8988T (cell line): ENCODE data around the gene SLC6A3.
"Not testable (repeated sequence)": the region's sequence is repeated elsewhere in the genome, so short reads cannot be mapped to it uniquely, and the experiment has no call there.

Experiments used
- DNase-seq: peaks from one replicate; pipeline ENCODE4 v3.0.0; 2011

The SLC6A3 gene

GRCh38 chr5:1366514-1366913, 78.7 kb downstream of the SLC6A3 start:
- no peak for DNase-seq

DNA sequence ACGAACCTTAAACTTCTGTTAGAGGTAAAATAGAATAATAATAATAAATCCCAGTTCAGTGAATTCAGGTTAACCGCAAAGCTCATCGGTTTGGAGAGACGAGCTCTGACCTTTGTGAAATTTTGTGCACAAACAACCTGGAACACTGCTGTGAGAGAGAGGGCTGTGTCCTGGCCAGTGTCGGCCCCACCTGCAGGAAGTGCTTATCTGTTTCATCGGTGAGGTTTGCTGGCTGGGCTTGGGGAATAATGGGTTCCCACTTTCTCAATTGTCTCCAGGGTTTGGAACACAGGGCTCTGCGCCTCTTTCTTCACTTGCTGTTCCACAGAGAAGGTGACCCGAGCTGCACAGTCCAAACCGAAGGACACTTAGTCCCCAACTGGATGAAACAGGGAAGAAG, 81.0 kb downstream of the SLC6A3 start:
- DNase-seq, result no peak

DNA sequence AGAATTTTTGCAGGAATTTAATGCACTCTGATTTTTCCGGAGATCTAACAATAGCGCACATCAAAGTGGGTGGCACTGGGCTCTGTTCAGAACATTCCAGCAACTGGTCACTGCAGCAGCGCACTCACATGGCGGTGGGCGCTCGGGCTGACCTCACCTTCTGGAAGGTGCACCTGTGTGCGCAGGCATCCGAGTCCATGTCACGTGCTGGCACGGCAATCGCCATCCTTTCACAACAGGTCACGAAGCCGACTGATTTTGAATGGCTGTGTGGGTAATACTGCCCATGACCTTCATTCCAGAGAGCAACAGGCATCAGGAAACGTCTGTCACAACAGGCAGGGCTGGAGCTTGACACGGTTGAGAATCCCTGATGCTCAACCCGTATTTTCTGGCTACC, 81.7 kb downstream of the SLC6A3 start:
- no peak for DNase-seq

- no peak for DNase-seq
Observed at GRCh38 chr5:1363160-1363559, 82.1 kb downstream of the SLC6A3 start.

GRCh38 chr5:1362242-1363015, 82.8 kb downstream of the SLC6A3 start:
- DNase-seq, result no peak

DNA sequence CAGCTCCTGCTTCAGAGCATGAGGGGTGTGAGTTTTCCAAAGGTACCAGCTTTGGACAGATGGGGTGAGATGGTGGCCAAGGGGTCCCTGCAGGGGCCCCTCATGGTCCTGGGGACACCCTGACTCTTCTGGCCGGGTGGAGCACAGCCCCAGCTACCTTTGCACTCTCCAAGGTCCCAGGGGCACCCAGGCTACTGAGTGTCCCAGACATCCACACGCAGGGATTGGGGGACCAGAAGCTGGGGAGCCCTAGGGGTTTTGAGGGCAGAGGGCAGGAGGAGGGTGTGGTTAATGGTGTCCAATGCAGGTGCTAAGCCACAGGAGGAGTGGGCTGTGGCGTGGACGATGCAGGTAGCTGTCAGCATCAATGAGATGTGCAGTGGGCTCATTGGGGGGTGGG, 84.4 kb downstream of the SLC6A3 start:
- DNase-seq, result no peak

- DNase-seq, result not testable (repeated sequence)
Observed at GRCh38 chr5:1360367-1360766, 84.9 kb downstream of the SLC6A3 start.

GRCh38 chr5:1359713-1360112, 85.5 kb downstream of the SLC6A3 start:
- no peak for DNase-seq

DNA sequence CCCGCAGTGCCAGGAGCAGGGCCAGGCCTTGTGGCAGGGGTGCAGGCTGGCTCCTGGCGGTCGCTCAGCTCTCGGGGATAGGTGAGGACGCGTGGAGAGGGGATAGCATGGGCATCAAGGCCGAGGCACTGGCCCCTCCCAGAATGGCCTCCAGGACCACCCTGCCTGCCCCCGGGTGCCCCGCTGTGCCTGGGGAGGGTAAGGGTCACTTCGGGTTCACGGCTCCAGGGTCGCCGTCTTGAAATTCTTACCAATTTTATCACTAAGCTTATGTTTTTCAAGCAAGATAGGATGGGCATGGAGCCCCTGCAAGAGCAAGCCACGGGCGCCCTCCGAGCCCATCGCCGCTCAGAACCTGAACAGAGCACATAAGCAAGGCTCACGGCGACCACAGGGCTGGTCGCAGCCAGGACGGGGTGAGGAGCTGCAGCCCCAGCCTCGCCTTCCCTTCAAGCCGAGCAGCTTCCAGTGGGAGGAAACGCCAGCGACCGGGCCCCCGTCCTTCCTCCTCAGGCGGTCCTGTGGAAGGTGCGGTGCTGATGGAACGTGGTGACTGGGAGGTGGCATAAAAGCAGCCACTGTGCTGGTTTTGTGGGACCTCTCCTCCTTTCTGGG, 86.1 kb downstream of the SLC6A3 start:
- DNase-seq, result no peak

DNA sequence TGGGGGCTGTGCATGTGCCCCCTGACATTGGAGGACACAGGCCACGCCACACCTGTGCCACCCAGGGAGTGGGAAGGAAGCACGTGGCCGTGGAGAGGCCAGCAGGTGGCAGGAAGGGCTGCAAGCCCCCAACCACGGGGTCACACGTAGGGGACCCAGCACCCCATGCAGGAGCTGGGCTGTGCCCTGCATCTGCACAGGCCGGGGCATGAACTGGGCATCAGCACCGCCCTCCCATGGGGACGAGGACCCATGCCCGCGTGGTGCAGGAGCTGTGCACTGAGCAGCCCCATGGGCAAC, 86.6 kb downstream of the SLC6A3 start:
- no peak for DNase-seq

GRCh38 chr5:1357946-1358725, 87.1 kb downstream of the SLC6A3 start:
- no peak for DNase-seq

DNA sequence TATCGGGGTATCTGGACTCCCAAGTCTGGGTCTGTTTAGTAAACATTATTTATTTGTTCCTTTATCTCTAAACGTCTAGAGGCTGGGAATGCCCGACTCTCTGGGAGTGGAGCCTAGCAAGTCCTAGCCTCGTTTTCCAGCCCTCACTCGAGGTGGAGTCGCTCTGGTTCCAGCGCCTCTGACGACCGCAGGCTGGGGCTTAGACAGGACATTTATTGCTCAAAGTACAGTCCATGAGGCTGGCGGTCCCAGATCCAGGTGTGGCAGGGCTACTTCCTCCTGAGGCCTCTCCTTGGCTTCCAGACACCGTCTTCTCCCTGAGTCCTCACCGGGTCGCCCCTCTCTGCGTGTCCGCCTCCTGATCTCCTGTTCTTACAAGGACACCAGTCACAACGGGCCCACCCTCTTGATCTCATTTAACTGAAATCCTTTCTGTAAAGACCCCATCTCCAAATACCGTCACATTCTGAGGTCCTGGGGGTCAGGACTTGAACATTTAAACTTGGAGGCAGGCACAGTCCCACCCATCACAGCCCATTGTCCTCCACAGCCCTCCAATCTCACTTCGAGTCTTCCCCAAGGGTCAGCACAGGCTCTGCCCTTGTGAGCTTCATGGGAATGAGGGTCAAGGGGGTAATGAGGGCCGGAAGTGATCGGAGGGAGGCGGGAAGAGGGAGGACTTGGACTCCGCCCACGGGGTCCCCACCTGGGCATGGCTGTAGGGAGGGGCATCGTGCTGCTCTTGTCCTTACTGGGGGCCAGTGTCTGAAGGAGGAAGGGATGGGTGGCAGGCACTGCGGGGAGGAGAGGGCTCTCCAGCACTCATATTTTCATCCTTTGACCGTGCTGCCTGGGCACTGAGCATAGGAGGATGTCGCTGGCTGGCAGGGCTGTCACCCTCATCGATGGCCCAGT, 88.1 kb downstream of the SLC6A3 start:
- no peak for DNase-seq

DNA sequence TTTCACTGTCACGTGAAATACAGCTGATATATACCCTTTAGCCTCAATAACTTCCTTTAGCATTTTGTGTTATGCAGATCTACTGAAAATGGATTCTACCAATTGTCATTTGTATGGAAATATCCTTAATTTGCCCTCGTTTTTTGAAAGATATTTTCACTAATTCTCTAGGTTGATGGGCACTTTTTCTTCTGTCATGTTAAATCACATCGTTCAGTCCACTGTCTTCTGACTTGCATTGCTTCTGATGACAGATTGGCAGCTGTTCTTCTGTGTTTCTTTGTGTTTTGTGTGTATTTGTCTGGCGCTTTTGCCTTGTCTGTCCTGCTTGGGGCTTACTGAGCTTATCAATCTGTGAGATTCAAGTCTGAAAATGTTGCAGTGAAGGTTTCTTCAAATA, 90.7 kb downstream of the SLC6A3 start:
- DNase-seq, result no peak

DNA sequence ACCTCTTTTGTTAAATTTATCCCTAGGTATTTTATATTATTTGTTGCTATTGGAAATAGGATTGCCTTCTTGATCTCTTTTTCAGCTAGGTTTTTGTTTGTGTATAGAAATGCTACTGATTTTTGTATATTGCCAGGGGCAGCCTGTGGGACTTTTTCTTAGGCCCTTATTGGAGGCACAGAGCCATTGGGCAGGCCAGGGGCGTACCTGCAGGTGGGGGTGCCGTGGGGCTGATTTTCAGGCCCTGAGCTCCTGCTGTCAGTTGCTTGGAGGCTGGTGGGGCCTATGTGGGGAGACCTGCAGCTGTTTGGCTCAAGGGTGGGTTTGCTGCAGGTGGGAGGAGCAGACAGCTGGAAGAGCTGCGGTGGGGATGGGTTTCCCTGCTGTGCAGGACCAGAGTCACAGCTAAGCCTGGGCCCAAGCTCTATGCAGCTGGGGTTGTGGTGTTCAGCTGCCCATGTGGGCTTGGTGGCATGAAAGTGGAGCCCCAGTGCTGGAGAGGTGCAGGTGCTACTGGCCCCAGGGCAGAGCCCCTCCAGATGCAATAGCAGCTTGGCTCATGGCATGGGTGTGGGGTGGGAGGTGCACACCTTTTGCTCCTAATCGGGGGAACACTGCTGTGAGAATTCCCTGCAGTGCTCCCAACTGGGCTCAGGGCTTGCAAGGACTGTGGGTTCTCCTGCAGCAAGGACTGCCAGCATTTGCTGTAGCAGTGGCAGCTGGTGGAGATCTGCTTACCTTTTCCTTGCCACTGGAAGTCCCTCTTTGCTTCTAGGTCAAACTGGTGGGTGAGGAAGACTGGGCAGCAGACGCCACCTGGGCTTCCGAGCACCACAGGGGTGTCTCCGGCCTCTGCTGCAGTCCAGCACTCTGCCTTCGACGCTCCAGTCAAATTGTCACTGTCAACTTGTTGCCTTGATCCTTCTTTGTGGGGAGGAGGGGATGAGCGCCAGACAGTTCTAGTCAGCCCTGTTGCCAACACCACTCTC, 92.7 kb downstream of the SLC6A3 start:
- no peak for DNase-seq

- DNase-seq, result no peak
Observed at GRCh38 chr5:1351156-1351555, 94.1 kb downstream of the SLC6A3 start.

DNA sequence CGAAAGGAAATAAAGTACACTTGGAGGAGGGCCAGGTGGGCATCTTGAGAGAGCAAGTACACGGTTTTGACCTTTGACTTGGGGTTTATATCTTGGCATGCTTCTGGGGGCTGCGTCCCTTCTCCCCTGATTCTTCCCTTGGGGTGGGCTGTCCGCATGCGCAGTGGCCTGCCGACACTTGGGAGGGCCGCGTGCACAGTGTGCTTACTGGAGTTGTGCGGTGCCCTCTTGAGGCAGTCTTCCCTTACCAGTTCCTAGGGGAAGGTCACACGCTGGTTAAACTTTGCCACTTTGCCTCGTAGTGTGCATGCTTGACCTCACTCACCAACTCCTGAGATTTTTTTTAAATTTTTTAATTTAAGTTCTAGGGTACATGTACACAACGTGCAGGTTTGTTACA, 96.0 kb downstream of the SLC6A3 start:
- no peak for DNase-seq

GRCh38 chr5:1348986-1349245, 96.3 kb downstream of the SLC6A3 start:
- peak; percentile 83 for DNase-seq

DNA sequence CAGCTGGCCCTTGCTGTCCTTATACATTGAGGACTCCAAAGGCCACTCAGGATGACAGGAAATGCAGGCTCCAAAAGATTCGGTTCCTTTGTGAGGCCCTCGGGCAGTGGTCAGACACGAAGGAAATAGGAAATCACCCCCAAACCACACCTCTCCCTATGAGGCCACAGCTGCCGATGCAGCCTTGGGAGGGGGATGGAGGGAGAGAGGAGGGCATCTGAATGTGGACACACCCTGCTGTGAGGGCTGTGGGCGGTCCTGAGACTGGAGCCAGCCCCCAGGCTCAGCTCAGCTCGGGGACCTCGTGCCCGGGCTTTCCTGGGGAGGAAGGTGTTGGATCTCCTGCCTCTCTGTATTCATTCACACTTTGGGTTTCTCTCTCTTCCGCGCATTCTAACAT, 97.7 kb downstream of the SLC6A3 start:
- DNase-seq, result no peak

DNA sequence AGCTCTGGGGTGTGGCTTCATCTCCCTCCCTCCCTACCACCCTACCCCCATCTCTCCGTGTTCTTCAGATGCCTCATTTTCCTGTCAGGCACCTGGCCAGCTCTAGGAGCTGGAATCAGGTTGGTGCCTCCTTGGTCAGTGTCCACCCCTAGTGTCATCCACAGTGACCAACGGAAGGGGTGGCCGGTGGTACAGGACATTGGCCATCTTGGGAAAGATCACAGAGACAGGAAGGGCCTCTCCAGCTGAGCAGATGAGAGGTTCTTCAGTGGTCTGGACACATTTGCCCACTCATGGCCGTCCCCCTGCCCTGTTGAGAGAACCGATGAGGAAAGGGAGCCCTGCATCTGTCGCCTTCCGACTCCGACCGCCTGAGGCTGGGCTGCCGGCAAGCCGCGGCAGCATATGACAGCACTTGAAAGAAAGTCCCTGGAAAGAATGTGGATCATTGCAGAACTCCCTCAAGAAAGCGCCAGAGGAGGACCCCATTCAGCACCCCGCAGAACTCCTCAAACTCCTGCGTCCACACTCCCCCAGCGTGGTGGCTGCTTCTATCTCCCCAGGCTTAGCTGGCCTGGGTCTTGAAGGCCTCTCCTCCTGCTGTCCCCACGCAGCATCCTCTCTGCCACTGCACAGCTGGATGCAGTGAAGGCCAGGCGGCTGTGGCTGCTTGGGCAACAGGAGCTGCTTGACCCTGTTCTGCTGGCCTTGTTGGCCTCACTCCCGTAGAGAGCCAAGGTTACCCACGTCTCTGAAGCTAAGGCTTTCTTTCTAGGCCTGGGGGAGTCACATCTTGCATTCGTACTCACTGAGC, 98.4 kb downstream of the SLC6A3 start:
- no peak for DNase-seq

DNA sequence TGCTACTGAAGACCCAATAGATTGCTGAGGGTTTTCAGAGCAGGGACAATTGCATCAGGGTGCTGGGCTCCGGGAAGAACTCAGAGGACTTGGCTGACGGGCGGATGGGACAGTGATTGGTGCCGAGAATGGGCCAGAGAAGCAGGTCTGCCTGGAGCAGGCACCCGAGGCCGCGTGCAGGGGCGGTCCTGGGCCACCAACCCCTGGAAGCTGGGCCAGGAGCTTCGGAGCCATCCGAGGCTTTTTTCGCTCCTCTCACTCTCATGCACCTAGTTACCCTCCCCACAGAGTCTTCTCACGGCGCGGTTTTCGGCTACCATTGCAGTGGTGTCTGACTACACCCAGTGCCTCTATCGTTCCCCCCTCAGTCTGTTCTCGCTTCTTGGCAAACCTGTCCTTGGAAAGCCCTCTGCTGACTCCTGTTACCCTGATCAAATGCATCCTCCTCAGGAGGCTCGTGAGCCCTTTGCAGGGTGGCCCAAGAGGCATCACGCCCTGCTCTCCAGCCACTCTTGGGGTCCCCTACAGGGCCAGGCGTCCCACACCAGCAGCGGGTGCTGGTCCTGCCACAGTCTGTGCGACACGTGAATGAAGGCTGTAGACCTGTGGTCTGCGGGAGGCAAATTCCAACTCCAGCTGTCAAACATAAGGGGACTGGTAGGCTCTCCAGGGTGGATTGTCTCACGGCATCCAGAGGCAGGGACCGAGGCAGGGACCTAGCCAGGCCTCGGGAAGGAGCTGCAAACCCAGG, 99.2 kb downstream of the SLC6A3 start:
- DNase-seq, result no peak
